ENCODE data around the gene BCL11B.

BCL11B gene

GRCh38 chr14:99235582-99236320 is 36.2 kb downstream of the BCL11B start:
- in situ Hi-C loops (cut with HindIII; ENCODE audit: low sequenced_read_pairs) = no loop called here
- no peak overlapping the region for H3K4me3 ChIP-seq (ENCODE audit: low read depth, low read length)
- DNase-seq (ENCODE audit: low read depth, low spot score) = no peak
- TF ChIP-seq, protein P1, sequence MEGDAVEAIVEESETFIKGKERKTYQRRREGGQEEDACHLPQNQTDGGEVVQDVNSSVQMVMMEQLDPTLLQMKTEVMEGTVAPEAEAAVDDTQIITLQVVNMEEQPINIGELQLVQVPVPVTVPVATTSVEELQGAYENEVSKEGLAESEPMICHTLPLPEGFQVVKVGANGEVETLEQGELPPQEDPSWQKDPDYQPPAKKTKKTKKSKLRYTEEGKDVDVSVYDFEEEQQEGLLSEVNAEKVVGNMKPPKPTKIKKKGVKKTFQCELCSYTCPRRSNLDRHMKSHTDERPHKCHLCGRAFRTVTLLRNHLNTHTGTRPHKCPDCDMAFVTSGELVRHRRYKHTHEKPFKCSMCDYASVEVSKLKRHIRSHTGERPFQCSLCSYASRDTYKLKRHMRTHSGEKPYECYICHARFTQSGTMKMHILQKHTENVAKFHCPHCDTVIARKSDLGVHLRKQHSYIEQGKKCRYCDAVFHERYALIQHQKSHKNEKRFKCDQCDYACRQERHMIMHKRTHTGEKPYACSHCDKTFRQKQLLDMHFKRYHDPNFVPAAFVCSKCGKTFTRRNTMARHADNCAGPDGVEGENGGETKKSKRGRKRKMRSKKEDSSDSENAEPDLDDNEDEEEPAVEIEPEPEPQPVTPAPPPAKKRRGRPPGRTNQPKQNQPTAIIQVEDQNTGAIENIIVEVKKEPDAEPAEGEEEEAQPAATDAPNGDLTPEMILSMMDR (IDR thresholded peaks at IDR 0.05; ENCODE audit: low read depth, low read length) = no peak

- no peak for DNase-seq (ENCODE audit: low read depth, low spot score)
- no peak overlapping the region for H3K4me3 ChIP-seq (ENCODE audit: low read depth, low read length)
- TF ChIP-seq, protein P1 (IDR thresholded peaks at IDR 0.05; ENCODE audit: low read depth, low read length) = no peak
- in situ Hi-C loops (cut with HindIII; ENCODE audit: low sequenced_read_pairs) = no loop called here
These were observed 36.9 kb downstream of the BCL11B start for GRCh38 chr14:99234961-99235571.

GRCh38 chr14:99234355-99234754 is 37.6 kb downstream of the BCL11B start:
- in situ Hi-C loops (cut with HindIII; ENCODE audit: low sequenced_read_pairs) = no loop called here

GRCh38 chr14:99233222-99234035 is 38.6 kb downstream of the BCL11B start:
- no peak overlapping the region for H3K4me3 ChIP-seq (ENCODE audit: low read depth, low read length)
- in situ Hi-C loops (cut with HindIII; ENCODE audit: low sequenced_read_pairs) = no loop called here
- TF ChIP-seq, protein P1 (IDR thresholded peaks at IDR 0.05; ENCODE audit: low read depth, low read length) = no peak
- DNase-seq (ENCODE audit: low read depth, low spot score) = no peak

More at GRCh38 chr14:99234355-99234754, 37.6 kb downstream of the BCL11B start:
- TF ChIP-seq, protein P1 (IDR thresholded peaks at IDR 0.05; ENCODE audit: low read depth, low read length) = no peak
- DNase-seq (ENCODE audit: low read depth, low spot score) = no peak
- no peak overlapping the region for H3K4me3 ChIP-seq (ENCODE audit: low read depth, low read length)

DNA sequence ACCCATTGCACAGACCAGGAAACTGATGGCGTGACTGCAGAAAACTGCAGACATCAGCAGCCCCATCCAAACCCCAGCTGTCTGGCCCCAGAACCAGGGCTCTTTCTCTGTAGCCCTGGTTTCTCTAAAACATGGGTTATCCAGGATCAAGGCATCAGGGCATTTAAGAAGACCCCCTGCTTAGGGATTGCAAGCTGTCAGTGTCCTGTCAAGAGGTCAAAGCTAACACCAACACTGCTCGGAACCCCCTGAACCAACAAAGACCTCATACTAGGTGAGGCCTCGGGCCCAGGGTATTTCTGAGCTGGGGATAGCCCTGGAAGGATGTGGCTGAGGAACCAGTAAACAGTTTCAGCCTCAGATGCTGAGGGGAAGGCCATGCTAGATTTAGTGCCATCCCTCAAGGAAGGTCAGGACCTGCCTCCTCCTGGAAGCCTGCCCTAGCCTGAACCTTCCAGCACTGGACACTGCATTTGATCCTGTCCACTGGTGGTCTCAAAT is 39.2 kb downstream of the BCL11B start:
- TF ChIP-seq, protein P1 (IDR thresholded peaks at IDR 0.05; ENCODE audit: low read depth, low read length) = no peak
- no peak for DNase-seq (ENCODE audit: low read depth, low spot score)
- in situ Hi-C loops (cut with HindIII; ENCODE audit: low sequenced_read_pairs) = no loop called here
- no peak overlapping the region for H3K4me3 ChIP-seq (ENCODE audit: low read depth, low read length)

Measured in astrocyte of the spinal cord (primary cell).